ENCODE data around the gene TDRD3.

DNA sequence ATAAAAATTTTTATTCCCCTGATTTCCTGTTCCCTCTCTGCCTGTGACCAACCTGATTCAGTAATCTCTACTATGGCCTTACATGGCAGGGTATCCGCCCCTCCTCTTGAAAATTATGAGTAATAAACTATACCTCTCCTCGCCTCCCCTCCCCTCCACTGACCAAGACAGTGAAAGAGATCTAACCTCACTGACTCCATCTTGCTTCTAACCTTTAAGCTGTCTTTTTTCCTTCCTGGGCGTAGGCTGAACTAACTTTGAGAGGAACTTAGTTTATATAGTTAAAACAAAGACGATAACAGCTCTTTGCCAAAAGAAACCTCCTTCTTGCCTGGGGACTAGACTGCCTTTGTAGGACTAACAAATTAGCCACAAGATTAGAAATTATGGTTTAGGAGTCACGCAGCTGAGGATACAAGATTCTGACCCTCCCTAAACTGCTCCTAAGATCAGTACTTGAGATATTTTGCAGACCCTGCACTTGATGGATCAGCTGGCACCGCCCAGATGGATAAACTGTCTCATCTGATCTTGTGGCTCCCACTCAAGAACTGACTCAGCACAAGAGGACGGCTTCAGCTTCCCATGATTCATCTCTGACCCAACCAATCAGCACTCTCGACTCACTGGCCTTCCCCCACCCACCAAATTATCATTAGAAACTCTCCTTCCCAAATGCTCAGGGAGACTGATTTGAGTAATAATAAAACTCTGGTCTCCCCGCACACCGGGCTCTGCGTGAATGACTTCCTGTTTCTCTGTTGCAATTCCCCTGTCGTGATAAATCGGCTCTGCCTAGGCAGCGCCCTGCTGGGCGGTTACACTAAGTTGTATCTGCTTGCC, 187.1 kb downstream of the TDRD3 start:
- TF ChIP-seq, protein P1, sequence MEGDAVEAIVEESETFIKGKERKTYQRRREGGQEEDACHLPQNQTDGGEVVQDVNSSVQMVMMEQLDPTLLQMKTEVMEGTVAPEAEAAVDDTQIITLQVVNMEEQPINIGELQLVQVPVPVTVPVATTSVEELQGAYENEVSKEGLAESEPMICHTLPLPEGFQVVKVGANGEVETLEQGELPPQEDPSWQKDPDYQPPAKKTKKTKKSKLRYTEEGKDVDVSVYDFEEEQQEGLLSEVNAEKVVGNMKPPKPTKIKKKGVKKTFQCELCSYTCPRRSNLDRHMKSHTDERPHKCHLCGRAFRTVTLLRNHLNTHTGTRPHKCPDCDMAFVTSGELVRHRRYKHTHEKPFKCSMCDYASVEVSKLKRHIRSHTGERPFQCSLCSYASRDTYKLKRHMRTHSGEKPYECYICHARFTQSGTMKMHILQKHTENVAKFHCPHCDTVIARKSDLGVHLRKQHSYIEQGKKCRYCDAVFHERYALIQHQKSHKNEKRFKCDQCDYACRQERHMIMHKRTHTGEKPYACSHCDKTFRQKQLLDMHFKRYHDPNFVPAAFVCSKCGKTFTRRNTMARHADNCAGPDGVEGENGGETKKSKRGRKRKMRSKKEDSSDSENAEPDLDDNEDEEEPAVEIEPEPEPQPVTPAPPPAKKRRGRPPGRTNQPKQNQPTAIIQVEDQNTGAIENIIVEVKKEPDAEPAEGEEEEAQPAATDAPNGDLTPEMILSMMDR (IDR thresholded peaks at IDR 0.05) = no peak
- no peak for TF ChIP-seq EZH2 (IDR thresholded peaks at IDR 0.05)
- TF ChIP-seq EZH2phosphoT487 (IDR thresholded peaks at IDR 0.05) = no peak

Measured in neural progenitor cell (in vitro differentiated cells).